SK-N-SH (cell line): ENCODE results near the gene TMEM107. TPM values are rescaled to one million over a fixed set of nuclear protein-coding genes. Genes with fewer than 3 reads are reported as not detected.
A peak's percentile ranks its signal among the peaks of the same experiment; 100 is the strongest.
"Not testable (repeated sequence)": the region's sequence is repeated elsewhere in the genome, so short reads cannot be mapped to it uniquely, and the experiment has no call there.

Experiments
- CTCF ChIA-PET: fragments of 300-600, 350-600 bp; formaldehyde crosslinking; extraction: SDS; loops from one replicate; lab custom pipeline; 2021; lab: Yijun Ruan, JAX
- POLR2A ChIA-PET: fragments of 350-600 bp; sonication (Branson Sonifier 250); formaldehyde crosslinking; extraction: SDS; loops from one replicate; lab custom pipeline; 2020; ENCODE audit warnings: antibody characterized with exemption, inconsistent platforms; lab: Yijun Ruan, JAX
- DNase-seq: peaks from one replicate; pipeline ENCODE4 v3.0.0; 2012
- H2AFZ ChIP-seq: fragments of 200-600 bp; sonication (generic); 2 replicates; pipeline ENCODE4 v1.8.1; 2016; ENCODE audit warnings: antibody characterized with exemption, mild to moderate bottlenecking, low read depth
- H3F3A ChIP-seq: fragments of 200-600 bp; sonication (generic); replicated peaks from 2 replicates; pipeline ENCODE3; 2016; ENCODE audit warnings: antibody characterized with exemption, mild to moderate bottlenecking; ENCODE audit not compliant: insufficient read depth
- H3K27ac ChIP-seq, 2 experiments: fragments of 200-500 bp in 1 of 2; fragments of 200-600 bp in 1 of 2; sonication (Bioruptor generic) in 1 of 2; sonication (generic), shearing (Covaris generic) in 1 of 2; 2 replicates each; pipeline versions ENCODE4 v1.5.1 to v1.6.1; 2014 to 2016; ENCODE audit warnings: low read depth in 2 of 2, inconsistent platforms in 1 of 2, low read length in 1 of 2, mild to moderate bottlenecking in 1 of 2, mixed read lengths in 1 of 2
- H3K27me3 ChIP-seq: fragments of 200-600 bp; sonication (generic), shearing (Covaris generic); 2 replicates; pipeline ENCODE4 v1.6.1; 2016; ENCODE audit warnings: mixed run types; ENCODE audit not compliant: insufficient read depth
- H3K36me3 ChIP-seq, 2 experiments: fragments of 200-500 bp in 1 of 2; fragments of 200-600 bp in 1 of 2; sonication (Bioruptor generic) in 1 of 2; sonication (generic) in 1 of 2; replicated peaks in 1 of 2; 2 replicates each; pipeline versions ENCODE3 to v1.5.1; 2014 to 2016; ENCODE audit warnings: low read length in 1 of 2, mild to moderate bottlenecking in 1 of 2; ENCODE audit not compliant: insufficient read depth in 2 of 2, control insufficient read depth in 1 of 2
- H3K4me1 ChIP-seq, 2 experiments: fragments of 200-500 bp in 1 of 2; fragments of 200-600 bp in 1 of 2; sonication (Bioruptor generic) in 1 of 2; sonication (generic), shearing (Covaris generic) in 1 of 2; 2 replicates each; pipeline versions ENCODE4 v1.5.1 to v1.6.1; 2014 to 2016; ENCODE audit warnings: low read depth in 1 of 2, low read length in 1 of 2, mixed run types in 1 of 2; ENCODE audit not compliant: insufficient read depth in 2 of 2, control insufficient read depth in 1 of 2
- H3K4me2 ChIP-seq: fragments of 200-600 bp; sonication (generic), shearing (Covaris generic); 2 replicates; pipeline ENCODE4 v1.6.1; 2017; ENCODE audit warnings: mixed run types
- H3K4me3 ChIP-seq, 2 experiments: fragments of 200-500 bp in 1 of 2; fragments of 200-600 bp in 1 of 2; sonication (Bioruptor generic) in 1 of 2; sonication (generic), shearing (Covaris generic) in 1 of 2; 2 replicates each; pipeline versions ENCODE4 v1.5.1 to v1.8.1; 2014 to 2016; ENCODE audit warnings: low read depth in 2 of 2, inconsistent platforms in 1 of 2, low read length in 1 of 2, mild to moderate bottlenecking in 1 of 2, mixed read lengths in 1 of 2, moderate library complexity in 1 of 2
- H3K79me2 ChIP-seq: fragments of 200-600 bp; sonication (generic); 2 replicates; pipeline ENCODE4 v1.8.1; 2017; ENCODE audit warnings: mild to moderate bottlenecking; ENCODE audit not compliant: insufficient read depth
- H3K9ac ChIP-seq: fragments of 200-600 bp; sonication (generic); 2 replicates; pipeline ENCODE4 v1.6.1; 2017; ENCODE audit warnings: mixed run types
- H3K9me2 ChIP-seq: fragments of 200-600 bp; sonication (generic); 2 replicates; pipeline ENCODE4 v1.6.1; 2017; ENCODE audit warnings: mixed run types
- H3K9me3 ChIP-seq: fragments of 200-600 bp; sonication (generic); 2 replicates; pipeline ENCODE4 v1.6.1; 2017; ENCODE audit warnings: mixed run types, mild to moderate bottlenecking, moderate library complexity
- H4K20me1 ChIP-seq: fragments of 200-600 bp; sonication (generic); 2 replicates; pipeline ENCODE4 v1.6.1; 2017; ENCODE audit warnings: mild to moderate bottlenecking, mixed run types; ENCODE audit not compliant: insufficient read depth
- CHD2 ChIP-seq: fragments of 150-350 bp; IDR thresholded peaks from 2 replicates; pipeline ENCODE4 v1.6.1; 2018; ENCODE audit warnings: low read length; ENCODE audit not compliant: partially characterized antibody
- ELF1 ChIP-seq: IDR thresholded peaks from 2 replicates; pipeline ENCODE4 v1.4.0; 2012
- EP300 ChIP-seq, 2 experiments: IDR thresholded peaks; 2 replicates each; pipeline versions ENCODE4 v1.4.0 to v1.6.1; 2012; ENCODE audit warnings: borderline replicate concordance in 1 of 2, low read depth in 1 of 2, low read length in 1 of 2
- EZH2phosphoT487 ChIP-seq: fragments of 200-600 bp; sonication (generic); IDR thresholded peaks from 2 replicates; pipeline ENCODE4 v1.6.1; 2017; ENCODE audit warnings: low read depth, mixed run types, mild to moderate bottlenecking, antibody characterized with exemption, moderate library complexity, borderline replicate concordance
- FOSL2 ChIP-seq: IDR thresholded peaks from 2 replicates; pipeline ENCODE4 v1.4.0; 2012; ENCODE audit warnings: low read depth, mild to moderate bottlenecking, moderate library complexity, borderline replicate concordance
- FOXJ3 ChIP-seq: sonication (generic); formaldehyde crosslinking; IDR thresholded peaks from 2 replicates; pipeline ENCODE4 v1.5.1; 2020; ENCODE audit warnings: mild to moderate bottlenecking, missing genetic modification reagents
- FOXM1 ChIP-seq: IDR thresholded peaks from 2 replicates; pipeline ENCODE4 v1.4.0; 2012; ENCODE audit warnings: low read depth, mild to moderate bottlenecking
- GABPA ChIP-seq: IDR thresholded peaks from 2 replicates; pipeline ENCODE4 v1.4.0; 2012; ENCODE audit warnings: low read depth, mild to moderate bottlenecking
- MXI1 ChIP-seq: IDR thresholded peaks from 2 replicates; pipeline ENCODE4 v1.6.1; 2012; ENCODE audit warnings: mild to moderate bottlenecking, low read depth, low read length, improper control_type of control experiment
- NFIC ChIP-seq: IDR thresholded peaks from 2 replicates; pipeline ENCODE4 v1.4.0; 2012; ENCODE audit warnings: borderline replicate concordance
- TEAD4 ChIP-seq: IDR thresholded peaks from 2 replicates; pipeline ENCODE4 v1.4.0; 2012; ENCODE audit warnings: mild to moderate bottlenecking, borderline replicate concordance; ENCODE audit not compliant: insufficient read depth
- WGBS: methylation state at CpG from one replicate; pipeline ENCODE4 v1.1.6; 2017; ENCODE audit warnings: low lambda C conversion rate; 5-methylcytosine and 5-hydroxymethylcytosine counted together
- polyA plus RNA-seq, 3 experiments: library from polyadenylated mRNA; depleted of rRNA; stranded (reverse); fragments of >200 nt; gene quantifications; 2 replicates each; pipeline ENCODE4 v1.2.3, GENCODE V29; 2012
- TF ChIP-seq, protein P1 (sequence below): IDR thresholded peaks from 2 replicates; pipeline ENCODE4 v1.6.1; 2012; ENCODE audit warnings: mild to moderate bottlenecking, low read depth, low read length, moderate library complexity
- TF ChIP-seq, protein P2 (sequence below): IDR thresholded peaks from 2 replicates; pipeline ENCODE4 v1.4.0; 2012; ENCODE audit warnings: low read depth, borderline replicate concordance
- TF ChIP-seq, protein P3 (sequence below): fragments of 150-350 bp; IDR thresholded peaks from 2 replicates; pipeline ENCODE4 v1.6.1; 2017; ENCODE audit warnings: antibody characterized with exemption, low read length, low read depth, borderline replicate concordance

TMEM107 gene
- polyA plus RNA-seq, 1 of the 3 experiments (the other 2 are of a cell fraction): 18.6 TPM

DNA sequence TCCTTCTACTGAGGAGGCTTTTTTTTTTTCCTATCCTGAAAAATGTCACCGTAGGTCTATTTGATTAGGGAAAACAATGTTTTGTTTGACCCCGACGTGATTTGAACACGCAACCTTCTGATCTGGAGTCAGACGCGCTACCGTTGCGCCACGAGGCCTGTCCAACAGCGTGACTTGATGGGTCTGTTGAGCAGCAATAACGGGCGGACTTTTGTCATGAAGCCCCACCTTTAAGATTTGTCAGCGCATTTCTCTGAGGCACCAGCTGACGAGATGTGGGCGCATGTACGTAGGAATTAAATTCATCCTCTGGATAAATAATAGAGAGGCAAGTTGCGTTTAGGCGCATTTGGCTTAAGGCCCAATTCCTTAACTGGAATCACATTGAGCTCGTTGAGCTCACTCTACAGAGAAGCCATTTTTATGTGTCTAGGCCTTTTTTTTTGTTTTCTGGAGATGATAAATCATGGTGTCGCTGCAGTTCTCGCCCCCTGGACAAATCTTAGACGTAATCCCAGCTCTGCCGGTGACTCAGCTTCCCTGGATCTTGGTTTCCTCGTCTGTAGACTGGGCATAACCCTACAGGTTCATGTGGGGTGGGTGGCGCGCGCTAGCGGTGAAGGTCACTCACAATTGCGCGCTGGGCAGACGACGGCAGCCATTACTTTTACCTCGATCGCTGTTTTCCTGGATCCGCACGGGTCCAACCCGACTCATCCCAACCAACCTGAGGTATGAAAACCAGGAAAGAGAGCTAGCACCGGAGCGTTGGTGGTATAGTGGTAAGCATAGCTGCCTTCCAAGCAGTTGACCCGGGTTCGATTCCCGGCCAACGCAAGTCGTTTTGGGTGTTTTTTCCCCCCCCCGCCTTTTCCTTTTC is 44.8 kb upstream of the TMEM107 start (continued):
- TF ChIP-seq, protein P1, sequence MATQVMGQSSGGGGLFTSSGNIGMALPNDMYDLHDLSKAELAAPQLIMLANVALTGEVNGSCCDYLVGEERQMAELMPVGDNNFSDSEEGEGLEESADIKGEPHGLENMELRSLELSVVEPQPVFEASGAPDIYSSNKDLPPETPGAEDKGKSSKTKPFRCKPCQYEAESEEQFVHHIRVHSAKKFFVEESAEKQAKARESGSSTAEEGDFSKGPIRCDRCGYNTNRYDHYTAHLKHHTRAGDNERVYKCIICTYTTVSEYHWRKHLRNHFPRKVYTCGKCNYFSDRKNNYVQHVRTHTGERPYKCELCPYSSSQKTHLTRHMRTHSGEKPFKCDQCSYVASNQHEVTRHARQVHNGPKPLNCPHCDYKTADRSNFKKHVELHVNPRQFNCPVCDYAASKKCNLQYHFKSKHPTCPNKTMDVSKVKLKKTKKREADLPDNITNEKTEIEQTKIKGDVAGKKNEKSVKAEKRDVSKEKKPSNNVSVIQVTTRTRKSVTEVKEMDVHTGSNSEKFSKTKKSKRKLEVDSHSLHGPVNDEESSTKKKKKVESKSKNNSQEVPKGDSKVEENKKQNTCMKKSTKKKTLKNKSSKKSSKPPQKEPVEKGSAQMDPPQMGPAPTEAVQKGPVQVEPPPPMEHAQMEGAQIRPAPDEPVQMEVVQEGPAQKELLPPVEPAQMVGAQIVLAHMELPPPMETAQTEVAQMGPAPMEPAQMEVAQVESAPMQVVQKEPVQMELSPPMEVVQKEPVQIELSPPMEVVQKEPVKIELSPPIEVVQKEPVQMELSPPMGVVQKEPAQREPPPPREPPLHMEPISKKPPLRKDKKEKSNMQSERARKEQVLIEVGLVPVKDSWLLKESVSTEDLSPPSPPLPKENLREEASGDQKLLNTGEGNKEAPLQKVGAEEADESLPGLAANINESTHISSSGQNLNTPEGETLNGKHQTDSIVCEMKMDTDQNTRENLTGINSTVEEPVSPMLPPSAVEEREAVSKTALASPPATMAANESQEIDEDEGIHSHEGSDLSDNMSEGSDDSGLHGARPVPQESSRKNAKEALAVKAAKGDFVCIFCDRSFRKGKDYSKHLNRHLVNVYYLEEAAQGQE: peak; percentile 49
- TF ChIP-seq CHD2: peak; percentile 67
- peak; percentile 43; the same call in 1 of the 2 replicates for TF ChIP-seq NFIC
- TF ChIP-seq TEAD4: peak; percentile 92
- TF ChIP-seq FOXJ3: peak; percentile 70; the same call in 1 of the 2 replicates
- TF ChIP-seq GABPA: 0 out of 2 replicates have a peak, but pooled peaks have one; percentile 12

DNA sequence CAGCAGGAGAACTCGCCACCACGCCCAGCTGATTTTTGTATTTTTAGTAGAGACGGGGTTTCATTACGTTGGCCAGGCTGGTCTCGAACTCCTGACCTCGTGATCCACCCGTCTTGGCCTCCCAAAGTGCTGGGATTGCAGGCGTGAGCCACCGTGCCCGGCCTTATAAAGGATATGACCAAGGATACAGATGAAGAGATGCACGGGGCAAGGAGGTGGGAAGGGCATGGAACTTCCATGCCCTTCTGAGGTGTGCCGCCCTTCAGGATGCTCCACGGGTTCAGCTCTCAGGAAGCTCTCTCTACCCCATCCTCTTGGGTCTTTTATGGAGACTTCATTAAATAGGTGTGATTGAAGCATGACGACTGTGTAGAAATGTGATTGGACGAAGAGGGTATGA is 37.8 kb upstream of the TMEM107 start:
- H3K27ac ChIP-seq, H3K27me3 ChIP-seq, H3K9me2 ChIP-seq, H3K4me2 ChIP-seq, DNase-seq, H3K36me3 ChIP-seq, H4K20me1 ChIP-seq, H3K9ac ChIP-seq, H3K4me3 ChIP-seq, H3K4me1 ChIP-seq, H2AFZ ChIP-seq, POLR2A ChIA-PET, H3K9me3 ChIP-seq: not testable (repeated sequence)
- H3F3A ChIP-seq: peaks cover 24% of the 10 kb centered on the region
- 84% methylated on average over 15 of the region's 15 CpGs for WGBS
- CTCF ChIA-PET: interaction anchor here (1.1 to 1.3 kb wide), 2 partner anchors 13 to 87 kb away, joined by 3 read pairs; no protein-coding TSS in a partner anchor
- peaks cover 14% of the 10 kb centered on the region for H3K79me2 ChIP-seq

DNA sequence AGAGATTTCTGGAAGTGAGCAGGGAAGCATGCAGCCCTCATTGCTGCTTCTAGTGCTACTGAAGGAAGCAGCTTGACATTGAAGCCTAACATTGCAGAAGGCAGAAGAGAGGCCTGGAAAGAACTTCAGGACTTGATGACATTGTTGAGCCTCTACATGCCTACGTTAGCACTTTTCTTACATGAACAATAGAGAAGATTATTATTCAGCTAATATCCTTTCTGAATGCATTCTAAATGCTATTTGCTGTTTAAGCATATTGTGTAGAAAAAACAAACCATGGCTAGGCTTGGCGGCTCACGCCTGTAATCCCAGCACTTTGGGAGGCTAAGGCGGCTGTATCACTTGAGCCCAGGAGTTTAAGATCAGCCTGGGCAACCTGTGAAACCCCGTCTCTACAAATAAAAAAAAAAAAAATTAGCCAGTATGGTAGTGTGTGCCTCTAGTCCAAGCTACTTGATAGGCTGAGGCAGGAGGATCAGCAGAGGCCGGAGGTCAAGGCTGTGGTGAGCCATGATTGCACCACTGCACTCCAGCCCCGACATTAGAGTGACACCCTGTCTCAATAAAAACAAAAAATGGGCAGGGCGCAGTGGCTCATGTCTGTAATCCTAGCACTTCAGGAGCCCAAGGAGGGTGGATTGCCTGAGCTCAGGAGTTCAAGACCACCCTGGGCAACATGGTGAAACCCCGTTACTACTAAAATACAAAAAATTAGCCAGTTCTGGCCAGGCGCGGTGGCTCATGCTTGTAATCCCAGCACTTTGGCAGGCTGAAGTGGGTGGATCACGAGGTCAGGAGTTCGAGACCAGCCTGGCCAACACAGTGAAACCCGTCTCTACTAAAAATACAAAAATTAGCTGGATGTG is 36.4 kb upstream of the TMEM107 start:
- Histone ChIP-seq H4K20me1 (no peaks in the 10 kb centered on the region; the same call in 1 of the 2 replicates), H3K4me3 (no peak overlapping the region)
- TF ChIP-seq TEAD4 (no peak), GABPA (no peak), EZH2phosphoT487 (no peak), FOXJ3 (no peak), NFIC (no peak), FOSL2 (no peak), EP300 (IDR thresholded peaks at IDR 0.05; ENCODE audit: borderline replicate concordance in 1 of 2, low read depth in 1 of 2, low read length in 1 of 2) (no peak), ELF1 (no peak), FOXM1 (no peak), MXI1 (no peak)
- TF ChIP-seq, protein P2, sequence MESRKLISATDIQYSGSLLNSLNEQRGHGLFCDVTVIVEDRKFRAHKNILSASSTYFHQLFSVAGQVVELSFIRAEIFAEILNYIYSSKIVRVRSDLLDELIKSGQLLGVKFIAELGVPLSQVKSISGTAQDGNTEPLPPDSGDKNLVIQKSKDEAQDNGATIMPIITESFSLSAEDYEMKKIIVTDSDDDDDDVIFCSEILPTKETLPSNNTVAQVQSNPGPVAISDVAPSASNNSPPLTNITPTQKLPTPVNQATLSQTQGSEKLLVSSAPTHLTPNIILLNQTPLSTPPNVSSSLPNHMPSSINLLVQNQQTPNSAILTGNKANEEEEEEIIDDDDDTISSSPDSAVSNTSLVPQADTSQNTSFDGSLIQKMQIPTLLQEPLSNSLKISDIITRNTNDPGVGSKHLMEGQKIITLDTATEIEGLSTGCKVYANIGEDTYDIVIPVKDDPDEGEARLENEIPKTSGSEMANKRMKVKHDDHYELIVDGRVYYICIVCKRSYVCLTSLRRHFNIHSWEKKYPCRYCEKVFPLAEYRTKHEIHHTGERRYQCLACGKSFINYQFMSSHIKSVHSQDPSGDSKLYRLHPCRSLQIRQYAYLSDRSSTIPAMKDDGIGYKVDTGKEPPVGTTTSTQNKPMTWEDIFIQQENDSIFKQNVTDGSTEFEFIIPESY: no peak
- TF ChIP-seq, protein P3, sequence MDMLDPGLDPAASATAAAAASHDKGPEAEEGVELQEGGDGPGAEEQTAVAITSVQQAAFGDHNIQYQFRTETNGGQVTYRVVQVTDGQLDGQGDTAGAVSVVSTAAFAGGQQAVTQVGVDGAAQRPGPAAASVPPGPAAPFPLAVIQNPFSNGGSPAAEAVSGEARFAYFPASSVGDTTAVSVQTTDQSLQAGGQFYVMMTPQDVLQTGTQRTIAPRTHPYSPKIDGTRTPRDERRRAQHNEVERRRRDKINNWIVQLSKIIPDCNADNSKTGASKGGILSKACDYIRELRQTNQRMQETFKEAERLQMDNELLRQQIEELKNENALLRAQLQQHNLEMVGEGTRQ: no peak
- TF ChIP-seq, all 33 proteins: peak for 0
- Histone ChIP-seq H3K4me2 (no peak overlapping the region), H3K27me3 (no peaks in the 10 kb centered on the region), H3K27ac (no peak overlapping the region), H2AFZ (no peak overlapping the region), H3F3A (peaks cover 24% of the 10 kb centered on the region), H3K36me3 (no peaks in the 10 kb centered on the region), H3K9ac (no peak overlapping the region), H3K9me2 (no peaks in the 10 kb centered on the region), H3K9me3 (no peaks in the 10 kb centered on the region), H3K4me1 (peaks cover 0 to 9% of the 10 kb centered on the region in 2 experiments; a peak in 1 of 4 replicates), H3K79me2 (peaks cover 29% of the 10 kb centered on the region)
- CTCF ChIA-PET: interaction anchor here (0.6 to 2.0 kb wide), 5 partner anchors 9 to 996 kb away, joined by 3 to 7 read pairs (median 5); no protein-coding TSS in a partner anchor
- DNase-seq: no peak
- POLR2A ChIA-PET: interaction anchor here (0.6 to 4.6 kb wide), 2 partner anchors 9 to 21 kb away, joined by 3 to 22 read pairs; partner anchors contain the start of gene BORCS6
- WGBS: 87% methylated on average over 14 of the region's 14 CpGs
